ENCODE measurements around the gene RHOF. TPM values are rescaled to one million over a fixed set of nuclear protein-coding genes. Genes with fewer than 3 reads are reported as not detected.

RHOF gene
- polyA plus RNA-seq, 1 experiment: 5.3 TPM

GRCh38 chr12:121816925-121817647 is 23.6 kb upstream of the RHOF start:
- ChIA-PET CTCF (interaction anchor here (2.9 kb wide), 1 partner anchor 23 kb away, joined by 17 read pairs; the partner anchor contains the start of gene RHOF), POLR2A (interaction anchor here (1.1 kb wide), 1 partner anchor 71 kb away, joined by 3 read pairs; the partner anchor contains the start of gene PSMD9)
- no peak overlapping the region for H3K27ac ChIP-seq (ENCODE audit: low read depth, low read length)
- DNase-seq (ENCODE audit: low read depth, low spot score): no peak
- no peaks in the 10 kb centered on the region for H3K27me3 ChIP-seq (ENCODE audit: control insufficient read depth, insufficient read depth, low read length)
- TF ChIP-seq CTCF (IDR thresholded peaks at IDR 0.05; ENCODE audit: low read depth, low read length): no peak
- no peaks in the 10 kb centered on the region; the same call in 1 of the 2 replicates for H3K9me3 ChIP-seq (ENCODE audit: control insufficient read depth, insufficient read depth, low read length)
- H3K4me3 ChIP-seq (ENCODE audit: low read depth, low read length): no peak overlapping the region

GRCh38 chr12:121815263-121815662 is 21.8 kb upstream of the RHOF start:
- TF ChIP-seq CTCF (IDR thresholded peaks at IDR 0.05; ENCODE audit: low read depth, low read length): no peak
- Histone ChIP-seq H3K4me3 (ENCODE audit: low read depth, low read length) (no peak overlapping the region), H3K27ac (ENCODE audit: low read depth, low read length) (no peak overlapping the region), H3K9me3 (ENCODE audit: control insufficient read depth, insufficient read depth, low read length) (no peaks in the 10 kb centered on the region; the same call in 1 of the 2 replicates), H3K27me3 (ENCODE audit: control insufficient read depth, insufficient read depth, low read length) (no peaks in the 10 kb centered on the region)
- no peak for DNase-seq (ENCODE audit: low read depth, low spot score)
- ChIA-PET POLR2A (interaction anchor here (0.6 to 0.8 kb wide), 3 partner anchors 12 to 1142 kb away, joined by 3 to 4 read pairs (median 3); no protein-coding TSS in a partner anchor), CTCF (interaction anchor here (0.5 to 2.9 kb wide), 2 partner anchors 21 to 320 kb away, joined by 3 to 17 read pairs; partner anchors contain the start of gene RHOF)

- no peak for TF ChIP-seq CTCF (IDR thresholded peaks at IDR 0.05; ENCODE audit: low read depth, low read length)
- H3K9me3 ChIP-seq (ENCODE audit: control insufficient read depth, insufficient read depth, low read length): no peaks in the 10 kb centered on the region; the same call in 1 of the 2 replicates
- POLR2A ChIA-PET: interaction anchor here (0.6 kb wide), 1 partner anchor 1143 kb away, joined by 3 read pairs; no protein-coding TSS in a partner anchor
- no peaks in the 10 kb centered on the region for H3K27me3 ChIP-seq (ENCODE audit: control insufficient read depth, insufficient read depth, low read length)
- no peak overlapping the region for H3K27ac ChIP-seq (ENCODE audit: low read depth, low read length)
- H3K4me3 ChIP-seq (ENCODE audit: low read depth, low read length): no peak overlapping the region
- CTCF ChIA-PET: interaction anchor here (2.9 kb wide), 1 partner anchor 20 kb away, joined by 17 read pairs; the partner anchor contains the start of gene RHOF
- DNase-seq (ENCODE audit: low read depth, low spot score): no peak
These were observed 21.1 kb upstream of the RHOF start for GRCh38 chr12:121814429-121815119.

- no peak for TF ChIP-seq CTCF (IDR thresholded peaks at IDR 0.05; ENCODE audit: low read depth, low read length)
- no peak for DNase-seq (ENCODE audit: low read depth, low spot score)
- no peak overlapping the region for H3K27ac ChIP-seq (ENCODE audit: low read depth, low read length)
- H3K4me3 ChIP-seq (ENCODE audit: low read depth, low read length): no peak overlapping the region
- POLR2A ChIA-PET: no interaction called here
- CTCF ChIA-PET: interaction anchor here (4.0 kb wide), 1 partner anchor 17 kb away, joined by 143 read pairs; the partner anchor contains the start of gene RHOF
- no peaks in the 10 kb centered on the region; the same call in 1 of the 2 replicates for H3K9me3 ChIP-seq (ENCODE audit: control insufficient read depth, insufficient read depth, low read length)
- no peaks in the 10 kb centered on the region for H3K27me3 ChIP-seq (ENCODE audit: control insufficient read depth, insufficient read depth, low read length)
These were observed 20.5 kb upstream of the RHOF start for GRCh38 chr12:121813951-121814350.

Measured in AG04450 (cell line).